Natural killer cell (primary cell): ENCODE data around the gene TRIM32. TPM values are rescaled to one million over a fixed set of nuclear protein-coding genes. Genes with fewer than 3 reads are reported as not detected.
A peak's percentile ranks its signal among the peaks of the same experiment; 100 is the strongest.

Experiments
- ATAC-seq, 3 donors: fragments of 150-1000 bp in 2 of 3; fragments of 200-7000 bp in 1 of 3; cut with Tn5 transposase; 1 replicate in 1 of 3; 2 replicates in 2 of 3; pipeline ENCODE4 v1.10.0; 2021; ENCODE audit warnings: mild to moderate bottlenecking in 2 of 3, moderate library complexity in 2 of 3
- DNase-seq, 2 donors: peaks; one replicate each; pipeline versions ENCODE4 v3.0.0 to v3.0.0-alpha.2; 2013 to 2021; ENCODE audit warnings: mixed read lengths in 1 of 2
- H3K27ac ChIP-seq: one replicate; pipeline ENCODE4 v1.5.1; 2013; ENCODE audit warnings: mild to moderate bottlenecking, low read length
- H3K27me3 ChIP-seq: one replicate; pipeline ENCODE4 v1.6.1; 2013; ENCODE audit warnings: low read length; ENCODE audit not compliant: control insufficient read depth, insufficient read depth
- H3K36me3 ChIP-seq: one replicate; pipeline ENCODE4 v1.6.1; 2013; ENCODE audit warnings: low read length; ENCODE audit not compliant: control insufficient read depth, insufficient read depth
- H3K4me1 ChIP-seq: one replicate; pipeline ENCODE4 v1.6.1; 2013; ENCODE audit warnings: low read length; ENCODE audit not compliant: control insufficient read depth, insufficient read depth
- H3K4me3 ChIP-seq: one replicate; pipeline ENCODE4 v1.5.1; 2013; ENCODE audit warnings: low read length
- H3K9me3 ChIP-seq: one replicate; pipeline ENCODE4 v1.6.1; 2013; ENCODE audit warnings: low read length; ENCODE audit not compliant: control insufficient read depth, insufficient read depth
- H3K27ac Mint-ChIP-seq, 2 donors: one replicate each; pipeline ENCODE4 v1.8.0; 2022; ENCODE audit warnings: mild to moderate bottlenecking in 2 of 2, mixed read lengths in 2 of 2, moderate library complexity in 1 of 2
- H3K27me3 Mint-ChIP-seq, 2 donors: one replicate each; pipeline ENCODE4 v1.8.0; 2022; ENCODE audit warnings: low read depth in 2 of 2, mixed read lengths in 2 of 2
- H3K36me3 Mint-ChIP-seq: one replicate; pipeline ENCODE4 v1.8.0; 2022; ENCODE audit warnings: mixed read lengths
- H3K4me1 Mint-ChIP-seq, 2 donors: one replicate each; pipeline ENCODE4 v1.8.0; 2022; ENCODE audit warnings: mixed read lengths in 2 of 2
- H3K4me3 Mint-ChIP-seq: one replicate; pipeline ENCODE4 v1.8.0; 2022; ENCODE audit warnings: mild to moderate bottlenecking, moderate library complexity, mixed read lengths
- H3K9me3 Mint-ChIP-seq, 2 donors: one replicate each; pipeline ENCODE4 v1.8.0; 2022; ENCODE audit warnings: mixed read lengths in 2 of 2
- CTCF ChIP-seq: fragments of 200-600 bp; IDR thresholded peaks from one replicate; pipeline ENCODE4 v1.8.0; 2022; ENCODE audit warnings: antibody characterized with exemption
- WGBS: methylation state at CpG from one replicate; pipeline ENCODE4 v1.1.7; 2013; ENCODE audit warnings: missing lambda C conversion rate; ENCODE audit not compliant: insufficient coverage; 5-methylcytosine and 5-hydroxymethylcytosine counted together
- intact Hi-C: fragments of 100-400 bp; cut with micrococcal nuclease; formaldehyde crosslinking; loops from one replicate; pipeline ENCODE4 v1.14.2; 2022
- total RNA-seq, 4 donors: library from RNA; stranded (reverse); fragments of 120-200 nt in 1 of 4; gene quantifications; one replicate each; pipeline versions ENCODE4 v1.2.3 to v1.2.4, GENCODE V29; 2013 to 2022

The TRIM32 gene
- total RNA-seq, 3 donors from 2014 or later (not counting 1 experiment from before 2014, with no cell fraction given): 8.1 to 12.6 (median 10.8) TPM

DNA sequence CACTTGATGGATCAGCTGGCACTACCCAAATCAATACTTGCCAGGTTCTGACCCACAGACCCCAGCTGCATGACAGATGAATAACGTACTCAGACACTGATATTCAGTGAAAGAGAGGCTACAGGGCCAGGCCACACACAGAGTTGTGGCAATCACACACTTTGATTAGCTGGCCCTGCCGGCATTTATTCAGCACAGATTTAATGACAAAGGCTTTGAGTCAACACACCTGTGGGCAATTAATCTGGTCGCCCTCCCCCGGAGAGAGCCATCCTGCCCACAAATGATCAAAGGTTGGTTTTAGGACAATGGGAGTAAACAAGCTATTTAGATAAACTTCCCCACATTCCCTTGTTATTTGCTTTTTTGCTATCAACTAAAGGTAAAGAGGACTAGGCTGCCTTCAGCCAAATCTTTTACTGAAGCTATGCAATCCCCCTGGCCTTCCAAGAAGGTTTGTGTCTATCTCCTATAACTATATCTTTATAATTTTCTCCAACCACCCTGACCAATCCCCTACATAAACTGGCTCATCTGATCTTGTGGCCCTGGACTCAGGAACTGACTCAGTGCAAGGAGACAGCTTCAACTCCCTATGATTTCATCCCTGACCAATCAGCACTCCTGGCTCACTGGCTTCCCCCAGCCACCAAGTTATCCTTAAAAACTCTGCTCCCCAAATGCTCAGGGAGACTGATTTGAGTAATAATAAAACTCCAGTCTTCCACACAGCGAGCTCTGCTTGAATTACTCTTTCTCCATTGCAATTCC, 12.7 kb upstream of the TRIM32 start:
- Mint-ChIP-seq H3K36me3 (no peaks in the 10 kb centered on the region), H3K9me3 (peaks cover 0 to 3% of the 10 kb centered on the region in 2 donors), H3K4me1 (no peaks in the 10 kb centered on the region), H3K27ac (no peak overlapping the region), H3K4me3 (no peak overlapping the region), H3K27me3 (peaks cover 0 to 10% of the 10 kb centered on the region in 2 donors)
- TF ChIP-seq CTCF: no peak
- Histone ChIP-seq H3K4me1 (no peaks in the 10 kb centered on the region), H3K27ac (no peak overlapping the region), H3K27me3 (no peaks in the 10 kb centered on the region), H3K9me3 (peaks cover 10% of the 10 kb centered on the region), H3K4me3 (no peak overlapping the region), H3K36me3 (no peaks in the 10 kb centered on the region)
- 90% methylated on average over 5 of the region's 5 CpGs for WGBS
- DNase-seq: no peak
- intact Hi-C loops: no loop called here
- no peak for ATAC-seq

DNA sequence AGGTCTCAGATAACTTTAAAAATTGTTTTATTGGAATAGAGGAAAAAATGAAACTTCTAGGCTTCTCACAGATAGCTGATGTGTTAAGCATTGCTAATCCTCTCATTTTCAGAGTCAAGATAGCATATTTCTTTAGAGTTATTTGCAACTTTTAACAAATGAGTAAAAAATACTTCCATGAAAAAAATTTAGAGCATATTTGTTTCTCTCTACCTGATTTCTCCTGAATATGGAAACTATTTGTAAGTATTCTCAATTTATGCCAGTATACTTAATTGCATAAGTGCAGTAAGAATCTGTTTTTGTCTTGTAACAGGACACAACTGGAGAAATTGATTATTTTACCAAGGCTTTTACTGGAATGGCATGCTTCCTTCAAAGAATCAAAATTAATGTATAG, 3.6 kb upstream of the TRIM32 start:
- Histone ChIP-seq H3K27ac (no peak overlapping the region), H3K9me3 (no peaks in the 10 kb centered on the region), H3K27me3 (no peaks in the 10 kb centered on the region), H3K4me3 (no peak overlapping the region), H3K4me1 (peaks cover 19% of the 10 kb centered on the region), H3K36me3 (no peaks in the 10 kb centered on the region)
- Mint-ChIP-seq H3K9me3 (no peaks in the 10 kb centered on the region), H3K4me3 (no peak overlapping the region), H3K27ac (no peak overlapping the region), H3K36me3 (no peaks in the 10 kb centered on the region), H3K27me3 (peaks cover under 1 to 5% of the 10 kb centered on the region in 2 donors), H3K4me1 (peaks cover 22 to 24% of the 10 kb centered on the region in 2 donors)
- no peak for ATAC-seq
- TF ChIP-seq CTCF: no peak
- intact Hi-C loops: no loop called here
- no peak for DNase-seq

DNA sequence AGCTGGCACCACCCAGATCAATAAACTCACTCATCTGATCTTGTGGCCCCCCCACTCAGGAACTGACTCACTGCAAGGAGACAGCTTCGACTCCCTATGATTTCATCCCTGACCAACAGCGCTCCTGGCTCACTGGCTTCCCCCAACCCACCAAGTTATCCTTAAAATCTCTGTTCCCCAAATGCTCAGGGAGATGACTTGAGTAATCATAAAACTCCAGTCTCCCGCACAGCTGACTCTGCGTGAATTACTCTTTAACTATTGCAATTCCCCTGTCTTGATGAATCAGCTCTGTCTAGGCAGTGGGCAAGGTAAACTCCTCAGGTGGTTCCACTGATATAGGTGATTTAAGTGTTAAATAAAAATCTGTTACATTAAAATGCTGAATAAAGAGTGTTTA, 1.9 kb upstream of the TRIM32 start:
- ATAC-seq: no peak
- H3K4me3 Mint-ChIP-seq: no peak overlapping the region
- no peak for DNase-seq
- H3K36me3 Mint-ChIP-seq: no peaks in the 10 kb centered on the region
- Histone ChIP-seq H3K27ac (no peak overlapping the region), H3K9me3 (no peaks in the 10 kb centered on the region), H3K4me1 (peaks cover 22% of the 10 kb centered on the region), H3K36me3 (no peaks in the 10 kb centered on the region), H3K27me3 (no peaks in the 10 kb centered on the region), H3K4me3 (no peak overlapping the region)
- no peaks in the 10 kb centered on the region for H3K27me3 Mint-ChIP-seq
- no peak overlapping the region for H3K27ac Mint-ChIP-seq
- peaks cover 38 to 41% of the 10 kb centered on the region in 2 donors for H3K4me1 Mint-ChIP-seq
- H3K9me3 Mint-ChIP-seq: no peaks in the 10 kb centered on the region
- intact Hi-C loops: no loop called here
- TF ChIP-seq CTCF: no peak
- WGBS: 100% methylated on average over 4 of the region's 4 CpGs

DNA sequence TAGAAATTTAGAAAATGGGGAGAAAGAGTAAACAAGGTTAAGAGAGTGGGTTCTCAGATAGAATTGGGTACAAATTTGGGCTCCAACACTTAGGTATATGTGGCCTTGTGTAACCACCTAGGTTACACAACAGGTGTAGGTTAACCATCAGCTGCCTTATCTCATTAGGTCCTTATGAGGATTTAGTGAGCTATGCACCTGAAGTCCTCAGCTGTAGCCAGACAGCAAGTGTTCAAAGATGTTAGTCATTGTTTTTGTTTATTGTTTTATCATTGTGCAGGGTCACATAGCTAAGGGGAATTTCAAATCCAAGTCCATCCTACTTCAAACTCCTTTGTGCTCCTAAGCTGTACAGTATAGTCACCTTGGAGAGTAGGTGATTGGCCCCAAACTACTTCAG, 970 bp upstream of the TRIM32 start:
- Histone ChIP-seq H3K36me3 (no peaks in the 10 kb centered on the region), H3K4me1 (peaks cover 22% of the 10 kb centered on the region), H3K27ac (no peak overlapping the region), H3K27me3 (no peaks in the 10 kb centered on the region), H3K9me3 (no peaks in the 10 kb centered on the region), H3K4me3 (no peak overlapping the region)
- Mint-ChIP-seq H3K4me3 (peak overlapping the region; percentile 95), H3K9me3 (no peaks in the 10 kb centered on the region), H3K27ac (peak overlapping the region; percentile 61 to 90), H3K27me3 (no peaks in the 10 kb centered on the region), H3K4me1 (peaks cover 48 to 50% of the 10 kb centered on the region in 2 donors), H3K36me3 (no peaks in the 10 kb centered on the region)
- intact Hi-C loops: no loop called here
- peak in 1 of 2 donors; percentile 13 for DNase-seq
- no peak for ATAC-seq
- TF ChIP-seq CTCF: no peak
